GM21825 (cell line): ENCODE results near the gene GPR32.
A peak's percentile ranks its signal among the peaks of the same experiment; 100 is the strongest.
"Not testable (repeated sequence)": the region's sequence is repeated elsewhere in the genome, so short reads cannot be mapped to it uniquely, and the experiment has no call there.

Experiments used
- ATAC-seq: cut with Tn5 transposase; IDR thresholded peaks from one replicate; pipeline ENCODE4 v1.9.1; 2021; ENCODE audit warnings: mild to moderate bottlenecking, moderate library complexity; ENCODE audit not compliant: unreplicated experiment

The GPR32 gene

DNA sequence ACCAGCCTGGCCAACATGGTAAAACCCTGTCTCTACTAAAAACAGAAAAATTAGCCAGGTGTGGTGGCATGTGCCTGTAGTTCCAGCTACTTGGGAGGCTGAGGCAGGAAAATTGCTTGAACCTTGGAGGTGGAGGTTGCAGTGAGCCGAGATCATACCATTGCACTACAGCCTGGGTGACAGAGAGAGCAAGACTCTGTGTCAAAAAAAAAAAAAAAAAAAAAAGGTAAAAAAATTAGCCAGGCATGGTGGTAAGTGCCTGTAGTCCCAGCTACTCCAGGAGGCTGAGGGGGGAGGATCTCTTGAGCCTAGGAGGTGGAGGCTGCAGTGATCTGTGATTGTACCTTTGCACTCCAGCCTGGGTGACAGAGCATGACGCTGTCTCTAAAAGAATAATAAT lies at the start of gene GPR32:
Gene GPR32 (plus strand): TSS at position 301 of the 400 bp plus-strand sequence. CDS start 137 bp downstream, outside the sequence.
- ATAC-seq: not testable (repeated sequence)

GRCh38 chr19:50720921-50721381 lies 49.3 kb upstream of the GPR32 start:
- ATAC-seq: no peak

GRCh38 chr19:50721441-50722137 lies 48.7 kb upstream of the GPR32 start:
- no peak for ATAC-seq

GRCh38 chr19:50722201-50723013 lies 47.9 kb upstream of the GPR32 start:
- no peak for ATAC-seq

DNA sequence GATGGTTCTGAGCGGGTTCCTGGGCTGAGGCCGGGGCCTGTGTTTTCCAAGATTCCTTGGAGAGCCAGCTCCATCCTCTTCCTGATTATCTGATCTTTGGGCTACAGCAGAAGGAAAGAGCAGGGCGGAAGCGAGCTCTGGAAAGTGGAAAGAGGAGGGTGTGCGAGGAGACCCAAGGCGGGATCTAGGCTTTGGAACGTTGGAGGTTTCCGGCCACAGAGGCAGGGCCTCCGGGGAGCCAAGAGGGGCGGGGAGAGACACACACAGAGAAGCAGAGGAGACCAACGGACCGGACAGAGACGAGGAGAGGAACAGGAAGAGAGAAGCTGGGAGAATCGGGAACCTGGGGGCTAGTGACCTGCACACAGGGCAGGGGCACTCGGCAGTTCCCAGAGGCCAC lies 47.2 kb upstream of the GPR32 start, which contains the start of gene CLEC11A:
Gene CLEC11A (plus strand): TSS at position 296 of the 400 bp plus-strand sequence. CDS start 162 bp downstream, outside the sequence.
- no peak for ATAC-seq

DNA sequence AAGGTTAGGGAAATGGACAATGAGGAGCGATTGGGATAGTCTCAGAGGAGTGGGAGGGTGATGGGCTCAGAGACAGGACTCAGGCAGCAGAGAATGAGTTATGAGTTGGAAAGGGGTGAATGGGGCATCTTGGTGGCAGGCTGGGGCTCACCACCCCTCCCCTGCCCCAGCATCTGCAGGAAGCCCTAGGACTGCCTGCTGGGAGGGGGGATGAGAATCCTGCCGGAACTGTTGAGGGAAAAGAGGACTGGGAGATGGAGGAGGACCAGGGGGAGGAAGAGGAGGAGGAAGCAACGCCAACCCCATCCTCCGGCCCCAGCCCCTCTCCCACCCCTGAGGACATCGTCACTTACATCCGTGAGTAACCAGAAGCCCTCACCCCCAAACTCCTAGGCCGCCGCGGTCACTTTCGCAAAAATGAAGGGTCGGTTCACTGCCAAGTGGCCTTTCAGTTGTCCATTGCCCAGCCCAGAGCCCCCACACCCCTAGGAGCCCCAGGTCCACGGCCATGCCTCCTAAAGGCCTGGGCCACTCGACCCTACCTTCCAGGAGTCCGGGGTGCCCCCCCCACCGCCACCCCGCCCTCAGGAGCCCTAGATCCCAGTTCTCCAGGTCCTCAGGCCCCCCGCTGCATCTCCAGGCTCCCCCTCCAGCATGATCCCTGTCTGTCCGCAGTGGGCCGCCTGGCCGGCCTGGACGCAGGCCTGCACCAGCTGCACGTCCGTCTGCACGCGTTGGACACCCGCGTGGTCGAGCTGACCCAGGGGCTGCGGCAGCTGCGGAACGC lies 46.3 kb upstream of the GPR32 start:
- ATAC-seq: no peak

DNA sequence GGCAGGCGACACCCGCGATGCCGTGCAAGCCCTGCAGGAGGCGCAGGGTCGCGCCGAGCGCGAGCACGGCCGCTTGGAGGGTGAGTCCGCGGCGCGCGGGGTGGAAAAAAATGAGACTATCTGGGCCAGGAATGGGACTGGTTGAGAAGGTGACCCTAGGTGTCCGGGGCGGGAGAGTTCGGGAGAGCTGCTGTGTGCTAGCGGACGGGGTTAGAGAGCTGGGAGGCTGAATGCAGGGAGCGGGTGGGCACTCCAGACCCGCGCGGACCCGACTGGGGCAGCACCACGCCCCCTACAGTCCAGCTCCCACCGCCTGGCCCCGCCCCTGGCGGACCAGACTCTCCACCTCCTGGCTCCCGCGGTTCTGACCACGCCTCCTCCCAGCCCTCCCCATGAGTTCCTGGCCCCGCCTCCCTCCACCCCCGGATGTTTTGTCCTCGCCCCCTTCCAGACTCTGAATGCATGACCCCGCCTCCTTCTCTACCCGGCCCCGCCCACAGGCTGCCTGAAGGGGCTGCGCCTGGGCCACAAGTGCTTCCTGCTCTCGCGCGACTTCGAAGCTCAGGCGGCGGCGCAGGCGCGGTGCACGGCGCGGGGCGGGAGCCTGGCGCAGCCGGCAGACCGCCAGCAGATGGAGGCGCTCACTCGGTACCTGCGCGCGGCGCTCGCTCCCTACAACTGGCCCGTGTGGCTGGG lies 45.6 kb upstream of the GPR32 start:
- ATAC-seq: peak; percentile 63

DNA sequence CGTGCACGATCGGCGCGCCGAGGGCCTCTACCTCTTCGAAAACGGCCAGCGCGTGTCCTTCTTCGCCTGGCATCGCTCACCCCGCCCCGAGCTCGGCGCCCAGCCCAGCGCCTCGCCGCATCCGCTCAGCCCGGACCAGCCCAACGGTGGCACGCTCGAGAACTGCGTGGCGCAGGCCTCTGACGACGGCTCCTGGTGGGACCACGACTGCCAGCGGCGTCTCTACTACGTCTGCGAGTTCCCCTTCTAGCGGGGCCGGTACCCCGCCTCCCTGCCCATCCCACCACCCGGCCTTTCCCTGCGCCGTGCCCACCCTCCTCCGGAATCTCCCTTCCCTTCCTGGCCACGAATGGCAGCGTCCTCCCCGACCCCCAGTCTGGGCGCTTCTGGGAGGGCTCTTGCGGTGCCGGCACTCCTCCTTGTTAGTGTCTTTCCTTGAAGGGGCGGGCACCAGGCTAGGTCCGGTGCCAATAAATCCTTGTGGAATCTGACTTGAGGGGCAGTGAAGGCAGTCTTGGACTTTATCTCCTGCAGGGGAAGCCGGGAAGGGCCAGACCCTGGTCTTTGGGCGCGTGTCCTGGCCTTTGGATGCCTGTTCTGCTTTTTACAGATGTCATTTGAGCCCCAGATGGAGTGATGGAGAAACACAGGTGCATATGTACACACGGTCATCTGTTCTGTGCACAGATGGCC lies 44.9 kb upstream of the GPR32 start:
- ATAC-seq: no peak

DNA sequence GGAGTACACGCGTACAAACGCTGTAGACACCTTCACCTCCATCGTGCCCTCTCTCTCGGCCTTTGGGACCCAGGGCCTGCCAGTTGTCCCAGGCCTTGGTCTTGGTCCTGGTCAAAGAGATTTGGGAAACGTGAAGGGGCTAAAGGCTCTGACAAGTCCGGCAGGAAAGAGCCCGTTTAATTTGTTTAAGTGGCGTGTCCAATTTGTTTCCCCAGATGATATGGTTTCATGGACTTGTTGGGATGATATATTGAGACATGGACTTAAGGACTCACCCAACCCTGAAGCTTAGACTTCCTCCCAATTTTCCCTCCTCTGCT lies 44.4 kb upstream of the GPR32 start:
- ATAC-seq: no peak

DNA sequence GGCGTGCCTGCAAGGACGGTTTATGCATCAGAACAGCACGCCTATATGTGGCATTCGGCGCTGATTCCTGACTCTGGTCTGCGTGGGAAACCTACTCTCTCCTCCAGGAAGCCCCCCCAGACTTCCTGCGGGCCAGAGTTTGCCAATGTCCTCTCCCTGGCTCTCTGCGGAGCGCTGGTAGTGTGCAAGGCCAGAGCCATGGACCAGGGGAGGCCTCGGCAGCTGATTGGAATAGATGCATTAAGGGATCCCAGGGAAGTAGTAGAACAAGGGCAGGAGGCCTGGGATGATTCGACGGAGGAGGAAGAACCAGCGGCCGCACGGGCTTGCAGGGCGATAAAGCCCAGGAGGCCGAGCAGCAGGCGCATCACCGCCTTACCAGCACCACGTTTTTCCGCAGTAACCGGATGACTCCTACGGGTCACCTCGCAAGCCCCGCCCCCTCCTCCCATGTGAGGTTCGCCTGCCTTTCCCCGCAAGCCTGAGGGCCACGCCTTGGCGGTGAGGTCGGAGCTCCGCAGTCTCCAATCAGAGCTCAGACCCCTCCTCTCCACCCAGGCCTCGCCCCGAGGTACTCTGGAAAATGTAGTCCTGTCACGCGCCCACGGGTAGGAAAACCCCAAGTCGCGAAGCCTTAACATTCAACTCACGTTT lies 42.1 kb upstream of the GPR32 start:
- ATAC-seq: no peak

GRCh38 chr19:50729894-50730293 lies 40.4 kb upstream of the GPR32 start:
- ATAC-seq: no peak

GRCh38 chr19:50735869-50736268 lies 34.4 kb upstream of the GPR32 start:
- ATAC-seq: no peak

DNA sequence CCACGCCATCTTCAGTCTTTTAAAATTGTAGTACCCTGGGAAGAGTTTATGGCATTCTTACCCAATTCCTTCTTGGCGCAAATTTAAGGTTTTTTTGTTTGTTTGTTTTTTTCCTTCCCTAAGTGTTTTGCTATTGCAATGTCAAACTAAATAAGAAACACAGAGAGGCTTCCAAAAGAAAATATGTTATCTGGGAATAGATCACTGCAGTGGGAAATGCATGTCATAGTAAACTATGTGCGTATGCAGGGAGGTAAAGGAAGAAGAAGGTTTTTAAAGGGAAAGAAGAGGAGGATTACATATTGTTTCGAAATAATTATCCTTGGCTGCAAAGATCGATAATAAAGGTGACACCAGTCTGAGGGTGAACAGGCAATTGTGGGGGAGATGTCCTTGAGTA lies 33.9 kb upstream of the GPR32 start:
- no peak for ATAC-seq

- no peak for ATAC-seq
Measured at GRCh38 chr19:50739132-50739913, 30.9 kb upstream of the GPR32 start.

- ATAC-seq: no peak
Measured at GRCh38 chr19:50739914-50740426, 30.3 kb upstream of the GPR32 start.

DNA sequence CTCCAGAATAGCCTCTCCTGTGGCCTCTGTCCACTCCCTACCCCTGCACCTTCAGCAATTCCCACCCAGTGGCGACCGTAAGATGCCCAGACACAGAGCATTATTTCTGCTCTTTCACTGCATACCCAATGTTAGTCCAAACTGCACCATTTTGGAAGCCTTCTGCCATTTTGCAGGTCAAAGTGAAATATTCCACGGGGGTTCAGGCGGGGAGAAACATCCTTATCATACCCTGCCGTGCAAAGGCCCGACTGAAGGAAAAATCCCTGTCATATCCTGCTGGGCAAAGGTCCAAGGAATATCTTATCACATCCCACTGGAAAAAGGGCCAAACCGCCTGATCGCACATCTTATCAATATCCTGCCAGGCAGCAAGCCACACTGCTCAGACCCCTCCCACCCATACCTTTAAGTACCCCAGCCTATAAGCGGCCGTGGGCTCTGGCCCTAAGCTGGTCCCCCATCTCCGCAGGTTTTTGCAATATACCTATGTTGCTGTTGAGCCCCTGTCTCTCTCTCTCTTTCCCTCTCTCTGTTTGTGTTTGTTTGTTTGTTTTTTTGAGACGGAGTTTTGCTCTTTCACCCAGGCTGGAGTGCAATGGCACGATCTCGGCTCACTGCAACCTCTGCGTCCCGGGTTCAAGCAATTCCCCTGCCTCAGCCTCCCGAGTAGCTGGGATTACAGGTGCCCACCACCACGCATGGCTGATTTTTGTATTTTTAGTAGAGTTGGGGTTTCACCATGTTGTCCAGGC lies 28.9 kb upstream of the GPR32 start:
- ATAC-seq: no peak

DNA sequence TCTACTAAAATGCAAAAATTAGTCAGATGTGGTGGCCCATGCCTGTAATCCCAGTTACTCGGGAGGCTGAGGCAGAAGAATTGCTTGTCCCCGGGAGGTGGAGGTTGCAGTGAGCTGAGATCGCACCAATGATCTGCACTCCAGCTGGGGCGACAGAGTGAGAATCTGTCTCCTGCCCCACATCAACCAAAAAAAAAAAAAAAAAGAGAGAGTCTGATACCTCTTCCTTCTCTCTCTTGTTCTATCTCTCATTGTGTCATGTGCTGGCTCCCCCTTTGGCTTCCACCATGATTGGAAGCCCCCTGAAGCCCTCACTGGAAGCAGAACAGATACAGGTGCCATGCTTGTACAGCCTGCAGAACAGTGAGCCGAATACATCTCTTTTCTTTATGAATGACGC lies 26.7 kb upstream of the GPR32 start:
- no peak for ATAC-seq

- ATAC-seq: no peak
Measured at GRCh38 chr19:50745221-50745620, 25.0 kb upstream of the GPR32 start.
